COR-L47 (cell line): ENCODE measurements around the gene HOXC10.

Experiments used
- DNase-seq: peaks from one replicate; lab custom pipeline; 2025; lab: John Stamatoyannopoulos, UW

Gene HOXC10

DNA sequence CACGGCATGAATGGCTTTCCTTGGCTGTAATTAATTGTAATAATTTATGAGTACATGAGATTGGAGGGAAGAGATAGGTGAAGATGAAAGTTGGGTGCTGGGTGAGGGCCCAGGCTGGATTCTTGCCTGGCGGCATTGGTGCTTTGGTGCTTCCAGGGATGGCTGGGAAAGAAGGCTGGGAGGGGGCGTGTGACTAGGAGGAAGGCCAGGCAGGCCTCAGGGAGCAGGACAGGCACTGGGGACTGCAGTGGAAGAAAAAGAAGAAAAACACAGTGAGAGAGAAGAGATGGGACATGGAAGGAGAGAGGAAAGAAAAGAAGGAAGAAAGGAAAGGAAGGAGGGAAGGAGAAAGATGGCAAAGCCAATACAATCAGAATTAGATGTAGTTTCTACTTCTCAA, 18.7 kb downstream of the HOXC10 start:
- DNase-seq = no peak

DNA sequence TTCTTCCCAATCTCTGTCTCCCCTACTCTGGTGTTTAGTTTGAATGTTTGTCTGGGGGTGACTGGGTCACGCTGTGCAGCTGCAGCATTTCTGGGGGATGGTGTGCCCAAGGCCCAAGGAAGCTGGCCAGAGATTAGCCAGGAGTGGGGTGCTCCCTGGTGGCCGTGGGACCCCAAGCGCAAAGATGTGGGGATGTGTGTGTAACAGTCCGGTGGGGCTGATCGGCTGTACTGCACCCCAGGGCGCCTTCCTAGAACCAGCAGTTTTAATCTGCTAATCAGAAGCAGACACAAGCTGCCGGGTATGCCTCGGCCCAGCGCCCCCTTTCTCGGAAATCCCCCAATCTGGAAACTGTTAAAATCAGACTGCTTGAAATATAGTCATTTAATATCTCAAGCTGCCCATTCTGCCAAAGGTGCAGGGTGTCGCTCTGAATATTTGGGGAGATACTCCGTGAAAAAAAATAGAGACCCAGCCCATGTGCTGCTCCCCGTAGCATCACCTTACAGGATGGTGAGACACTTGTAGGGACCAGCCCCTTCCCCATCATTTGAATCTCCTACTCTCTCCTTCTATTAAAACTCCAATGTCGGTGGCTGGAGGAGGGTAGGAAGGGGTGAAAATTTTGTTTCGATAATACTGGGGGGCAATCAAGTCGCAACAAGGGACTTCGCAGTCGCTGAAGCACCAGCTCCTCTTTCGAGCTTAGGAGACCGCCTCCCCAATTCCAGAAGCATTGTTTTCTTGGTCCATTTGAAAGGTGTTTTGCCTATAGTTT, 19.3 kb downstream of the HOXC10 start:
- DNase-seq = no peak

- no peak for DNase-seq
Observed at GRCh38 chr12:54004841-54005530, 20.0 kb downstream of the HOXC10 start.

DNA sequence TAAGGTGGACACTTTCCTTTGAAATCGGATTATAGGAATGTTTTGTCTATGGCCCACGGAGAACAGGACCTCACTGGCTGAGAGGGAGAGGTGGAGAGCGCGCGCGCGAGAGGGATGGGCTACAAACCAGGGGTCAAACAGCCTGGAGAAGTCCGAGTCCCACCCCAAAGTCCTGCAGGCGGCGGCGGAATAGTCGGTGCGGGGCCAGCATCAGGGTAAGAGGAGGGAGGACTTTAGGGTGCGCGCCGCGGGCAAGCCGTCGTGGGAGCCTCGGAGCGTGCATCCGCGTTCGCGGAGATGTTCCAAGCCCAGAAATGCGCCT, 20.5 kb downstream of the HOXC10 start:
- no peak for DNase-seq

- peak; percentile 51 for DNase-seq
Observed at GRCh38 chr12:54005853-54006558, 21.1 kb downstream of the HOXC10 start.

GRCh38 chr12:54006559-54007220, 21.7 kb downstream of the HOXC10 start:
- no peak for DNase-seq

DNA sequence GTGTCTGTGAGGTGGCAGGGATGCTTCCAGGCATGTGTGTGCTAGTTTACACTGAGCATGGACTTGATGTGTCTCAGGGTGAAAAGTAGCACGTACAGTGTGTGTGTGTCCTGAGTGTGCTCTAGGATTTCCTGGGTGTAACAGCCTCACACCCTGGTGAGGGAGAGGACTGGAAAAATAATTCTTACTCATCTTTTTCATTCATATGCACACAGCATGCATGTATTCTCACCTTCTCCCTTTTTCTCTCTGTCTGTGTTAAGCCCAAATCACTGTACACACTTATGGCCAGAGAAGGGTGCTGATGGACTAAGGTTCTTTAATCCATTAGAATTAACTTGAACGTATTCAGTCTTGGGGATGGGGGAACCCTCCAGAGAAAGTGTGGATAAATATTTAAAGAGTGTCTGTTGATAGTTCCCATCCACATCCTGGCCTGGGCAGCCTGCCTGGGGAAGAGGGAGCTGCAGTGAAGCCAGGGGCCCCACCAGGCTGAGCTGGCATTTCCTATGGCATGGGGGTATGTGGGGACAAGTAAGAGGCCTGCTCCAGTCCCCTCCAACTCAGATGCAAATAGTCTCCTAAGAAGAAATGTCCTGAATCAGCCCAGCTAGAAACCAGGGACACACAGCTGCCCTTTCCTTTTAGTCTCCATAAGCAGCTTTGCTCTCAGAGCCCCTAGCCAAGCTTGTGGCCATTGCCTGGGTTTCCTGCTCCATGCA, 22.8 kb downstream of the HOXC10 start:
- DNase-seq = no peak

DNA sequence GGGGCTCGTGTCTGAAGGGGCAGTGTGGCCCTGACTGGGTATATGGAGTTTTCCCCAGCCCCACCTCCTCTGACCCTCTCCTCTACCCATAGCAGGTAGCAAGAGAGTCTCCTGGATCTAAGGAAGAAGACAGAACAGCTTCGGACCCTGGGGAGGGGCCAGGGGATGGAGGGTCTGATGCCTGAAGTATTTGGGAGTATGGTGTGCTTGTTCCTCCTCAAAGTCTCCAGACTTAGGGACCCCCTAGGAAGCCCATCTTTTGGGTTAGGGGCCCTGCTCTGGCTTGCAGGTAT, 23.3 kb downstream of the HOXC10 start:
- no peak for DNase-seq

DNA sequence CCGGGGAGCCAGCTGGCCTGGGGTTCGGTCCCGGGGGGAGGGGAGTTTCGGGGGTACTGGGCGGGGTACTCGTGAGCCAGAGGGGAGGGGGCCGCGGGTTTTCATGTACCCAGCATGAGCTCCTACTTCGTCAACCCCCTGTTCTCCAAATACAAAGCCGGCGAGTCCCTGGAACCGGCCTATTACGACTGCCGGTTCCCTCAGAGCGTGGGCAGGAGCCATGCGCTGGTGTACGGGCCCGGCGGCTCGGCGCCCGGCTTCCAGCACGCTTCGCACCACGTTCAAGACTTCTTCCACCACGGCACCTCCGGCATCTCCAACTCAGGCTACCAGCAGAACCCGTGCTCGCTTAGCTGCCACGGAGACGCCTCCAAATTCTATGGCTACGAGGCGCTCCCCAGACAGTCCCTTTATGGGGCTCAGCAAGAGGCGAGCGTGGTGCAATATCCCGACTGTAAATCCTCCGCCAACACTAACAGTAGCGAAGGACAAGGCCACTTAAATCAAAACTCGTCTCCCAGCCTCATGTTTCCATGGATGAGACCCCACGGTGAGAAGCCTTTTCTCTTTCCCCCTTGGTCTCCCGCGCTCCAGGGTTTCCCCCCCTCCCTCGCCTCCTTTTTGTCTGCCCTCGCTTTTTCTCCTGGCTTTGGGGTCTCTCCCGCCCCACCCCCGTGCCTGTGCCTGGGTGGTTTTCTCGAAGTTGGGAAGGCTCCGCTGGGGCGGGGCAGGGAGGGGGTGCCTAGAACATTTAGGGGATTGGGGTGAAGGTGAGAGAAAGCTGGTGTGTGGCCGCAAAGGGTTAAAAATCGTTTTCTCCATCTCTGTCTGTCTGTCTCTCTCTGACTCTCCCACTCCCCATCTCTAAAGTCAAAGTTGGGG, 24.5 kb downstream of the HOXC10 start:
- no peak for DNase-seq

DNA sequence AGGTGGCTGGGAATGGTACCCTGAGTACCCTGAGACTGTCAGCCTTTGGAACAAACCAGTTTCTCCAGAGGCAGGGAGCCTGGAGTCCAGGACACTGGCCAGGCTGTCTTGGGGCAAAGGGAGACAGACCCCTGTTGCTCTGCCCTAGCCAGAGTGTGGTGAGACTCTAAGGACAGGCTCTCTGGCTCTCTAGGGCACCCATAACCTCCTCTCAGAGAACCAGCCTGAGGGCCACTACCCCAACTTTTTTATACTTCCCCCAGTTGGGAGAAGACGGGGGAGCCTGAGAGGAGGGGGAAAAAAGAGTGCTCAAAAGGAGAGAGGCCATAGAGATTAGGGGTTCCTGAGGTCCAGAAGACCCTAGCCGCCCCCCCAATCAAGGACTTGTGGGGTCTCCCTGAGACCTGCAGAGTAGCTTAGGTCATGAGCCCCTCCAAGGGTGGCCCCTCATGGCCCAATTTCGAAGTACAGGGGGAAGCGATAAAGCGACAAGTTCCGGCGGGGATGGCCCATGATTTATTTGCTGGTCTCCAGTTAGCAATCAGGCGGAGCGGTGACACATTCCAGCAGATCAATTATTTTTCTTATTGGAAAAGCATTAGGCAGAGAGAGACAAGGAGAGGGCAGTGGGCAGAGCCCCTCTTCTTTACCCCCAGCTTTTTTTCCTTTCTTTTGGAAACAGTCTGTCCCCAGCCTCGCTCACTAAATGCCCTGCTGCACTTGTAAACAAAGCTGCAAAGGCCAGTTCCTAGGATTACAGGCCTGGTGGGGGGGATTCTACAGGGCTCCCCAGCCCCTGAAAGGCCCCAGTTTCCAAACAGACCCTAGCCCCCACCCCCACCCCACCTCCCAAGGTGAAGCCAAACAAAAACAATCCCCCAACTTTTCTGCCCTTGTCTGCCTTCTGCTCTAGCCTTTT, 25.4 kb downstream of the HOXC10 start:
- DNase-seq = no peak

- DNase-seq = no peak
Observed at GRCh38 chr12:54010972-54011664, 26.2 kb downstream of the HOXC10 start.

DNA sequence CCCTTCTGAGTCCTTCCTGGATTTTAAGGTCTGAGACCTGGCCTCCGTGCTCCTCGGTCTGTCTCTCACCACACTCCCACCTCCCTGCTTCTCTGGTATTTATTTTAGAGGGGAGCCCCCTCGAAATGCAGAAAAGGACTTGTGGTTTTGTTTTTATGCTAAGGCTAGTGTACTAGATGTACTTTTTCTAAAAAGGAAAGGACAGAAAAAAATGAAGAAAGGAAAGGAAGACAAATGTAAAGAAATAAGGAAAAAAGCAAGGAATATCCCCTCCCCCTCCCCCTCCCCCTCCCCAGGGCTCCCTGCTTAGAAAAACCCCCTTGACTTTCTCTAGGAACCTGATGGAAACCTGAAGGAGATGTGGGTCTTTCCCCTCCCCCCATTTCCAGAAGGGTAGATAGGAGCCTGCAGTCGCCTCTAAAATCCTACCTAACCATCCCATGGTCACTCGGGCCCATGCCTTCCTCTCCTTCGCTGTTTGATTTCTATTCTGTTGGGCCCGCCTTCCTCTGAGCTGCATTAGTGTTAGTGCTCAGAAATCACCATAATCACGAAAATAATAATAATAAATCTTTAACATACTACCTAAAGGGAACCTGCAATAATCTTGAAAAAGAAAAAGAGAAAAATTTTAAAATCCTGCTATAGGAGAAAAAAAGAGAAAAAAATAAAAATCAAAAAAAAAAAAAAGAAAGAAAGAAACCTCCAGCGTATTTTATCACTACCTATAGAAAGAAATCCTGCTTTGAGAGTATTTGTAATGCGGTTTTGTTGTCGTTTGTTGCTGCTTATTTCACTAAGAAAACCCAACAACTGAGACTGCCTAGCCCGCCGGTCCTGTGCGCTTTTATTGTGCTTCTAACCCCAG, 27.0 kb downstream of the HOXC10 start:
- no peak for DNase-seq

- no peak for DNase-seq
Observed at GRCh38 chr12:54012631-54013409, 27.9 kb downstream of the HOXC10 start.

DNA sequence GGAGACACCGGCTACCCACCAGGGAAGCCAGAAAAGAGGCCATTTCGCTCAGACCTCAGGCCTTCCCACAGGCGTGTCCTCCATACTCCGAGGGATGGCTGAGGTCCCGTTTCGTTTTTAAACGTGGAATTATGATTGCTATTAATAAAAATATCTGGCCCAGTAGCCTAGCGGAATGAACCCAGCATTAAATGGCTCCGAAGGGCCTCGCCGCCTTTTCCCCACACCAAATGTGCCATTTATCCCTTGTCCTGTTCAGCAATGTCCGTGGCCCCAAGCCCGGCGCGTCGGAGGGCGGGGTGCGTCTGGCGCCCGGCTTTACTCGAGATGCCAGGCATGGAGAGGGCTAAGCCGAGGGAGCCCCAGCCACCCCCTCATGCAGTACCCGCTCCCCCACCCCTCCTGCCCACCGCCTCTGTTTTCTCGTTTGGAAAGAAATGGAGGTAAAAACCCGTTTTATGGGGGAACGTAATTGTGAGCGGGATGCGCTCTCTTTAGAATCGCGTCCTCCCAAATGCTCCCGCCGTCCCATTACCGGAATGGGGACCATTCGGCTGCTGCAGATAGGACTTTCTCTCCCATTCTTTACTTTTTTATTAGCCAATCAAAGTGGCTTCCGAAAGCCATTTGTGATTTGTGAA, 29.6 kb downstream of the HOXC10 start:
- DNase-seq = no peak

DNA sequence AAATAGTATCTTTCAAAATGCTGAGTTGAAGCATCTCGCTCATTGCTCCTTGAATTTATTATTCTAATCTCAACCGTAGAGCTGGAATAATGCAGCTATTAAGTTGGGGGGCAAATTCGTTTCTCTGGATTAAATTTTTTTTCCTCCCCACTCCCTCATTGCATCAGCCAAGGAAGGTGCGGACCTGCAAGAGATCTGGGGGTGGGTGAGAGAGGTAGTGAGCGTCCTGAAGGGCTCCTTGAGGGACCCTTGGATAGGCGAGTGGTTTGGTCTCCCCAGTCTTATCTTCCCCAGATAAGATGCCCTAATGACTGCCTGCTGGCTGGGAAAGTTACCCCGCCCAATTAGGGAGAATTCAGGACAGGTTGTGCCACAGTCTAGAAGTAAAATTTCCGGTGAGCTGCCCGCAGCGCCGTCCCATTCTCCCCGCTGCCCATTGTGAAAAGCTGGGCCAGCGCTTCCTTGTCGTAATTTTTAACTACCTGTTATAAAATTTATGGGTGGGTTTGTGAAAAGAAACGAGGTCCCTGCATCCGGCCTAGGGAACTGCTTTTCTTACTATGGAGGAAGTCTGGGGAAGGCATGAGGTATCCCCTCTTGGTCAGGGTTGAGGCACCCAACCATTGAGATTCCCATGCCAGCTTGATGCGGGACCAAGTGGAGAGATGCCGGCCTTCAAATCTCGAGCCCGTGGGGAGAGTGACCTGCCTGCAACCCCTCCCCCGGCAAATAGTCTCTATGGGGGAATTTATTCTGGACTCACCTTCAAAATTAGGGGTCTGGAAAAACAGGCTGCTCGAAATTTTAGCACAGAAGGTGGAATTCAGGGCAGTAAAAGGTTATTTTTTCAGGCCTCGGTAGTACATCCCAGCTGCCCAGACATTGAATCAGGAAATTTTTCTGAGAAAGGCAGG, 30.3 kb downstream of the HOXC10 start:
- DNase-seq = no peak

DNA sequence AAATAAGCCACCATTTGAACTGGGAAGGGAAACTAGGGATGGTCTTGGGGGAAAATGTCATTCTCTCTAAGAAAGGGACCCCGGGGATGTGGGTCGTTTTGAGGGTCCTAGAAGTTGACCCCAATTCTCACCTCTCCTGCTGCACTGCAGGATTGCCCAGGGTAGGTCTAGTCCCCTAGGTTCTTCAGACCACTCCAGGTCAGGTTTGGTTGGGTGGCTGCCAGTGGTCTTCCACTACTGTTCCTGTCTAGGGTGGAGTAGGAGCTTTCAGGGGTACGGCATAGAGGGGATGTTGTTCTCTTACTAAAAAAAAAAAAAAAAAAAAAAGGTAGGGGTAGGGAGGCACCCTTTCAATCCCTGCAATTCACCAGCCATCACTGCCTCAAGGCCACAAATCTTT, 31.1 kb downstream of the HOXC10 start:
- no peak for DNase-seq
